Mesothelial cell of epicardium (in vitro differentiated cells): ENCODE data around the gene NOSIP. TPM values are rescaled to one million over a fixed set of nuclear protein-coding genes. Genes with fewer than 3 reads are reported as not detected.

Experiments used
- DNase-seq, 2 experiments: peaks; one replicate each; pipeline ENCODE4 v3.0.0; 2021; ENCODE audit warnings: low spot score in 2 of 2; ENCODE audit not compliant: unreplicated experiment in 2 of 2
- H3K27ac Mint-ChIP-seq: 2 replicates; pipeline ENCODE4 v1.8.0; 2021; ENCODE audit warnings: mixed read lengths
- H3K27me3 Mint-ChIP-seq: 2 replicates; pipeline ENCODE4 v1.8.0; 2021; ENCODE audit warnings: low read depth, mixed read lengths
- H3K36me3 Mint-ChIP-seq: 2 replicates; pipeline ENCODE4 v1.8.0; 2021; ENCODE audit warnings: mixed read lengths
- H3K4me1 Mint-ChIP-seq: 2 replicates; pipeline ENCODE4 v1.8.0; 2021; ENCODE audit warnings: mixed read lengths
- H3K4me3 Mint-ChIP-seq: 2 replicates; pipeline ENCODE4 v1.8.0; 2021; ENCODE audit warnings: mild to moderate bottlenecking, moderate library complexity, mixed read lengths
- H3K9me3 Mint-ChIP-seq: 2 replicates; pipeline ENCODE4 v1.8.0; 2021; ENCODE audit warnings: mixed read lengths
- total RNA-seq: library from RNA; stranded (reverse); gene quantifications from 3 replicates; pipeline ENCODE4 v1.2.1, GENCODE V29; 2021
- TF ChIP-seq, protein P1 (sequence below): fragments of 200-600 bp; sonication (generic); IDR thresholded peaks from one replicate; pipeline ENCODE4 v1.5.0; 2021; ENCODE audit warnings: antibody characterized with exemption; ENCODE audit not compliant: unreplicated experiment

The NOSIP gene
- total RNA-seq, 1 donor from 2014 or later, result 53.3 TPM

- no peak overlapping the region for H3K4me3 Mint-ChIP-seq
- H3K36me3 Mint-ChIP-seq, result peaks cover 8% of the 10 kb centered on the region
- TF ChIP-seq, protein P1, sequence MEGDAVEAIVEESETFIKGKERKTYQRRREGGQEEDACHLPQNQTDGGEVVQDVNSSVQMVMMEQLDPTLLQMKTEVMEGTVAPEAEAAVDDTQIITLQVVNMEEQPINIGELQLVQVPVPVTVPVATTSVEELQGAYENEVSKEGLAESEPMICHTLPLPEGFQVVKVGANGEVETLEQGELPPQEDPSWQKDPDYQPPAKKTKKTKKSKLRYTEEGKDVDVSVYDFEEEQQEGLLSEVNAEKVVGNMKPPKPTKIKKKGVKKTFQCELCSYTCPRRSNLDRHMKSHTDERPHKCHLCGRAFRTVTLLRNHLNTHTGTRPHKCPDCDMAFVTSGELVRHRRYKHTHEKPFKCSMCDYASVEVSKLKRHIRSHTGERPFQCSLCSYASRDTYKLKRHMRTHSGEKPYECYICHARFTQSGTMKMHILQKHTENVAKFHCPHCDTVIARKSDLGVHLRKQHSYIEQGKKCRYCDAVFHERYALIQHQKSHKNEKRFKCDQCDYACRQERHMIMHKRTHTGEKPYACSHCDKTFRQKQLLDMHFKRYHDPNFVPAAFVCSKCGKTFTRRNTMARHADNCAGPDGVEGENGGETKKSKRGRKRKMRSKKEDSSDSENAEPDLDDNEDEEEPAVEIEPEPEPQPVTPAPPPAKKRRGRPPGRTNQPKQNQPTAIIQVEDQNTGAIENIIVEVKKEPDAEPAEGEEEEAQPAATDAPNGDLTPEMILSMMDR, result no peak
- no peak overlapping the region for H3K27ac Mint-ChIP-seq
- no peaks in the 10 kb centered on the region for H3K27me3 Mint-ChIP-seq
- no peaks in the 10 kb centered on the region for H3K9me3 Mint-ChIP-seq
- peaks cover 5% of the 10 kb centered on the region for H3K4me1 Mint-ChIP-seq
- no peak for DNase-seq
Observed at GRCh38 chr19:49544154-49544553, 36.2 kb downstream of the NOSIP start.

DNA sequence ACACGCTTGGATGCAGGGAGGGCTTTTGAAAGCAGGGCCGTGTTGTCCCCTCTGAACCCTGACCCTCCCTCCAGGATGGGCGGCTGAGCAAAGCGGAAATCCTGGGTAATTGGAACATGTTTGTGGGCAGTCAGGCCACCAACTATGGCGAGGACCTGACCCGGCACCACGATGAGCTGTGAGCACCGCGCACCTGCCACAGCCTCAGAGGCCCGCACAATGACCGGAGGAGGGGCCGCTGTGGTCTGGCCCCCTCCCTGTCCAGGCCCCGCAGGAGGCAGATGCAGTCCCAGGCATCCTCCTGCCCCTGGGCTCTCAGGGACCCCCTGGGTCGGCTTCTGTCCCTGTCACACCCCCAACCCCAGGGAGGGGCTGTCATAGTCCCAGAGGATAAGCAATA, 37.3 kb downstream of the NOSIP start:
- TF ChIP-seq, protein P1, result no peak
- no peak overlapping the region for H3K27ac Mint-ChIP-seq
- no peaks in the 10 kb centered on the region for H3K9me3 Mint-ChIP-seq
- H3K27me3 Mint-ChIP-seq, result no peaks in the 10 kb centered on the region
- peaks cover 6% of the 10 kb centered on the region for H3K36me3 Mint-ChIP-seq
- H3K4me1 Mint-ChIP-seq, result peaks cover 5% of the 10 kb centered on the region
- H3K4me3 Mint-ChIP-seq, result no peak overlapping the region
- no peak for DNase-seq

DNA sequence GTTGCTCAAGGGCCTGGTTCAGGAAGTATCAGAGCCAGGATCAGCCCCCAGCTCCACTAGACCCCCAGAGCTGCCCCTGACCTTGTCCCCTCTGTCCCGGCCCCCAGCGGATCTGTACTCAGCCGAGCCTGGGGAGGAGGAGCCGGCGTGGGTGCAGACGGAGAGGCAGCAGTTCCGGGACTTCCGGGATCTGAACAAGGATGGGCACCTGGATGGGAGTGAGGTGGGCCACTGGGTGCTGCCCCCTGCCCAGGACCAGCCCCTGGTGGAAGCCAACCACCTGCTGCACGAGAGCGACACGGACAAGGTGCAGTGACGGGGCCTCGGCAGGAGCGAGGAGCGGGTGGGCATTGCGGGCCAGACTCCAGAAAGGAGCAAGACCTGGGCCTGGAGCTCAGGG, 37.9 kb downstream of the NOSIP start:
- no peak overlapping the region for H3K4me3 Mint-ChIP-seq
- no peaks in the 10 kb centered on the region for H3K9me3 Mint-ChIP-seq
- peaks cover 5% of the 10 kb centered on the region for H3K4me1 Mint-ChIP-seq
- peaks cover 6% of the 10 kb centered on the region for H3K36me3 Mint-ChIP-seq
- H3K27ac Mint-ChIP-seq, result no peak overlapping the region
- TF ChIP-seq, protein P1, result no peak
- no peaks in the 10 kb centered on the region for H3K27me3 Mint-ChIP-seq
- no peak for DNase-seq

DNA sequence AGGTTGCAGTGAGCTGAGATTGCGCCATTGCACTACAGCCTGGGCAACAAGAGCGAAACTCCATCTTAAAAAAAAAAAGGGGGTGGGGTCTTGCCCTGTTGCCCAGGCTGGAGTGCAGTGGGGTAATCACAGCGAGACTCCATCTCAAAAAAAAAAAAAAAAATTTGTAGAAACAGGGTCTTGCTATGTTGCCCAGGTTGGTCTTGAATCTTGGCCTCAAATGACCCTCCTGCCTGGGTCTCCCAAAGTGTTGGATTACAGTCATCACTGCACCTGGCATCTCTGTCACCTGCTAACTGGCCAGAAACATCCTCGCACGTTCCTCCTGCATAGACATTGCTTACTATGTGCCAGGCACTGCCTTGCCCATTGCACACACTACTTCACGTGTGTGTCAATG, 38.4 kb downstream of the NOSIP start:
- TF ChIP-seq, protein P1, result no peak
- DNase-seq, result no peak
- Mint-ChIP-seq H3K4me1 (peaks cover 3% of the 10 kb centered on the region), H3K27ac (no peak overlapping the region), H3K4me3 (no peak overlapping the region), H3K9me3 (no peaks in the 10 kb centered on the region), H3K36me3 (peaks cover 6% of the 10 kb centered on the region), H3K27me3 (no peaks in the 10 kb centered on the region)

DNA sequence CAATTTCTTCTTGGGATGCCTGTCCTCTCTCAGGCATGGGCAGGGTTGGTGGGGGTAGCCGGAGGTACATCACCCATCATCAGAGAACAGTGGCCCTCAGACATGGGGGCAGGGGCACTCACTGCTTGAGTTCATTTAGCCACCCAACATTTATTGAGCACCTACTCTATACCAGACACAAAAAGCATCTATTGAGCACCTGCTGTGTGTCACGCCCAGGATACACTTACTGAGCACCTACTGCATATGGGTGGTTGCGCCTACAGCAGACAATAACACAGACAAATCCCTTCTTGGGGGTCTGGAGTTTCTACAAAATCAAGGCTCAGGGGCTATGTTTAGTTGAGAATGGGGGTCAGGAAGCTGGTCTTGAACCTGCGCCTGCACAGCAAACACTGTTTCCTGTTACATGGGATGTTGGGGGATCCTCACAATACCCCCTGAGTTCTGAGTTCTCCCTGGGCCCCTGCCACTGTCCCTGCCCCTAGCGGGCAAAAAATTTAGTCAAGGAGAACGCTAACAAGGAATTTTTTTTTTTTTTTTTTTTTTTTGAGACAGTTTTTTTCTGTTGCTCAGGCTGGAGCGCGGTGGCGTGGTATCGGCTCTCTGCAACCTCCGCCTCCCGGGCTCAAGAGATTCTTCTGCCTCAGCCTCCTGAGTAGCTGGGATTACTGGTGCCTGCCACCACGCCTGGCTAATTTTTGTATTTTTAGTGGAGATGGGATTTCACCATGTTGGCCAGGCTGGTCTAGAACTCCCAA, 41.0 kb downstream of the NOSIP start:
- H3K36me3 Mint-ChIP-seq, result peaks cover 6% of the 10 kb centered on the region
- TF ChIP-seq, protein P1, result no peak
- peaks cover 8% of the 10 kb centered on the region for H3K27me3 Mint-ChIP-seq
- no peaks in the 10 kb centered on the region for H3K9me3 Mint-ChIP-seq
- H3K4me3 Mint-ChIP-seq, result no peak overlapping the region
- no peak overlapping the region for H3K27ac Mint-ChIP-seq
- no peak for DNase-seq
- peaks cover 7% of the 10 kb centered on the region for H3K4me1 Mint-ChIP-seq
